Panc1 (cell line): Measurements from ENCODE around the gene USP48. TPM values are rescaled to one million over a fixed set of nuclear protein-coding genes. Genes with fewer than 3 reads are reported as not detected.

Source experiments
- ATAC-seq: fragments of 200-7000 bp; cut with Tn5 transposase; 2 replicates; pipeline ENCODE4 v1.9.1; 2020; ENCODE audit warnings: mild to moderate bottlenecking, moderate library complexity
- BruUV-seq: library from RNA; stranded (reverse); fragments of 400-500 nt; replicated peaks from 2 replicates; lab custom pipeline; 2021; lab: Mats Ljungman, UMichigan
- CTCF ChIA-PET: fragments of 300-600 bp; sonication (Branson Sonifier 250); formaldehyde crosslinking; loops from one replicate; lab custom pipeline; 2022; ENCODE audit warnings: antibody characterized with exemption; lab: Charles Lee
- POLR2A ChIA-PET: fragments of 300-600 bp; sonication (Branson Sonifier 250); formaldehyde crosslinking; loops from one replicate; lab custom pipeline; 2022; ENCODE audit warnings: antibody characterized with exemption; lab: Charles Lee
- DNase-seq: peaks from one replicate; pipeline ENCODE4 v3.0.0-alpha.2; 2010; ENCODE audit warnings: low read depth, low spot score
- H3K27ac ChIP-seq: 2 replicates; pipeline ENCODE4 v1.5.1; 2011; ENCODE audit warnings: mild to moderate bottlenecking, low read length, inconsistent platforms
- H3K27me3 ChIP-seq: fragments of 200-500 bp; sonication (Bioruptor generic); 2 replicates; pipeline ENCODE4 v1.6.0; 2014; ENCODE audit warnings: low read length, inconsistent platforms; ENCODE audit not compliant: control insufficient read depth, insufficient read depth
- H3K36me3 ChIP-seq: fragments of 200-500 bp; sonication (Bioruptor generic); 2 replicates; pipeline ENCODE4 v1.5.1; 2014; ENCODE audit warnings: inconsistent platforms, mild to moderate bottlenecking, low read length, moderate library complexity; ENCODE audit not compliant: control insufficient read depth, insufficient read depth
- H3K4me1 ChIP-seq: 2 replicates; pipeline ENCODE4 v1.5.1; 2011; ENCODE audit warnings: inconsistent platforms, mild to moderate bottlenecking, low read length, moderate library complexity; ENCODE audit not compliant: control insufficient read depth, insufficient read depth
- H3K4me3 ChIP-seq, 2 experiments: 2 replicates each; pipeline ENCODE4 v1.5.1; 2011 to 2012; ENCODE audit warnings: low read depth in 2 of 2, low read length in 2 of 2, mild to moderate bottlenecking in 2 of 2, inconsistent platforms in 1 of 2, moderate library complexity in 1 of 2
- H3K9me3 ChIP-seq: fragments of 200-500 bp; sonication (Bioruptor generic); 2 replicates; pipeline ENCODE4 v1.5.1; 2014; ENCODE audit warnings: low read depth, mild to moderate bottlenecking, inconsistent platforms, low read length, moderate library complexity; ENCODE audit not compliant: control insufficient read depth, insufficient read depth
- CTCF ChIP-seq: fragments of 450-650 bp; IDR thresholded peaks from 2 replicates; pipeline ENCODE4 v1.5.1; 2017; ENCODE audit warnings: mild to moderate bottlenecking
- POLR2AphosphoS5 ChIP-seq: IDR thresholded peaks from 2 replicates; pipeline ENCODE4 v1.6.1; 2012; ENCODE audit warnings: mild to moderate bottlenecking, low read depth, low read length, moderate library complexity
- REST ChIP-seq, 2 experiments: IDR thresholded peaks; 2 replicates each; pipeline ENCODE4 v1.6.1; 2011 to 2012; ENCODE audit warnings: low read depth in 2 of 2, control low read depth in 1 of 2, low read length in 1 of 2, mild to moderate bottlenecking in 1 of 2, moderate library complexity in 1 of 2; ENCODE audit not compliant: insufficient read depth in 1 of 2
- SIN3A ChIP-seq: IDR thresholded peaks from 2 replicates; pipeline ENCODE4 v1.6.1; 2012; ENCODE audit warnings: low read depth, mild to moderate bottlenecking, low read length, moderate library complexity, borderline replicate concordance; ENCODE audit not compliant: insufficient read depth
- TCF7L2 ChIP-seq: IDR thresholded peaks from 2 replicates; pipeline ENCODE4 v1.6.1; 2011; ENCODE audit warnings: mild to moderate bottlenecking, low read depth, low read length, inconsistent platforms
- in situ Hi-C: cut with HindIII; loops from 2 replicates; pipeline ENCODE4 v1.10.0; 2016; ENCODE audit warnings: low sequenced_read_pairs, low pct_unique_long_range_greater_than_20kb
- intact Hi-C: fragments of 100-400 bp; cut with micrococcal nuclease; formaldehyde crosslinking; loops from one replicate; pipeline ENCODE4 v1.10.0; 2022; ENCODE audit not compliant: unreplicated experiment
- total RNA-seq: library from RNA; stranded (reverse); gene quantifications from one replicate; pipeline ENCODE4 v1.2.1, GENCODE V29; 2021; ENCODE audit not compliant: unreplicated experiment

The USP48 gene
- total RNA-seq, 1 experiment from 2014 or later = 71.6 TPM

GRCh38 chr1:21696931-21697330 is 86.0 kb downstream of the USP48 start:
- in situ Hi-C loops = no loop called here
- Histone ChIP-seq H3K4me3 (no peak overlapping the region), H3K9me3 (no peaks in the 10 kb centered on the region), H3K27ac (no peak overlapping the region), H3K36me3 (no peaks in the 10 kb centered on the region; the same call in 1 of the 2 replicates), H3K4me1 (no peaks in the 10 kb centered on the region), H3K27me3 (no peaks in the 10 kb centered on the region)
- no TSS peak for BruUV-seq
- intact Hi-C loops = no loop called here
- DNase-seq (no peak), ATAC-seq (no peak)
- POLR2A ChIA-PET = no interaction called here
- CTCF ChIA-PET = no interaction called here
- TF ChIP-seq TCF7L2 (no peak), REST (IDR thresholded peaks at IDR 0.05; ENCODE audit: insufficient read depth in 1 of 2, low read depth in 2 of 2, low read length in 1 of 2) (no peak), CTCF (no peak), SIN3A (no peak), POLR2AphosphoS5 (no peak)

GRCh38 chr1:21693732-21694131 is 89.2 kb downstream of the USP48 start:
- H3K36me3 ChIP-seq = no peaks in the 10 kb centered on the region; the same call in 1 of the 2 replicates
- ChIA-PET POLR2A (no interaction called here), CTCF (no interaction called here)
- intact Hi-C loops = no loop called here
- BruUV-seq = TSS peak; percentile 31
- H3K9me3 ChIP-seq = no peaks in the 10 kb centered on the region
- ATAC-seq = no peak
- H3K4me1 ChIP-seq = no peaks in the 10 kb centered on the region
- in situ Hi-C loops = no loop called here
- no peak overlapping the region for H3K4me3 ChIP-seq
- no peak for DNase-seq
- TF ChIP-seq SIN3A = no peak
- no peak overlapping the region for H3K27ac ChIP-seq
- no peaks in the 10 kb centered on the region for H3K27me3 ChIP-seq

GRCh38 chr1:21691739-21692138 is 91.2 kb downstream of the USP48 start:
- H3K27me3 ChIP-seq = no peaks in the 10 kb centered on the region
- TF ChIP-seq TCF7L2 (no peak), CTCF (no peak), REST (IDR thresholded peaks at IDR 0.05; ENCODE audit: insufficient read depth in 1 of 2, low read depth in 2 of 2, low read length in 1 of 2) (no peak), POLR2AphosphoS5 (no peak), SIN3A (no peak)
- BruUV-seq = no TSS peak
- H3K4me3 ChIP-seq = no peak overlapping the region
- no peak overlapping the region for H3K27ac ChIP-seq
- ChIA-PET CTCF (no interaction called here), POLR2A (interaction anchor here (0.7 kb wide), 1 partner anchor 121 kb away, joined by 9 read pairs; no protein-coding TSS in a partner anchor)
- intact Hi-C loops (no loop called here), in situ Hi-C loops (no loop called here)
- ATAC-seq (no peak), DNase-seq (no peak)
- H3K4me1 ChIP-seq = no peaks in the 10 kb centered on the region
- peaks cover 6% of the 10 kb centered on the region; the same call in 1 of the 2 replicates for H3K36me3 ChIP-seq
- no peaks in the 10 kb centered on the region for H3K9me3 ChIP-seq
